Measurements from ENCODE around the gene RCSD1.

Gene RCSD1

GRCh38 chr1:167689567-167689920 is 59.5 kb downstream of the RCSD1 start:
- H3K36me3 ChIP-seq (ENCODE audit: control insufficient read depth, insufficient read depth, low read length) = peaks cover 35% of the 10 kb centered on the region
- DNase-seq (ENCODE audit: extremely low read depth, insufficient read length) = no peak
- no peak for TF ChIP-seq CTCF (IDR thresholded peaks at IDR 0.05; ENCODE audit: insufficient read depth, low read length, poor library complexity, severe bottlenecking)
- H3K27me3 ChIP-seq (replicated peaks; ENCODE audit: control insufficient read depth, insufficient read depth, low read length) = no peaks in the 10 kb centered on the region
- H3K4me3 ChIP-seq (replicated peaks; ENCODE audit: low read depth, low read length) = no peak overlapping the region

GRCh38 chr1:167690053-167690452 is 60.0 kb downstream of the RCSD1 start:
- TF ChIP-seq CTCF (IDR thresholded peaks at IDR 0.05; ENCODE audit: insufficient read depth, low read length, poor library complexity, severe bottlenecking) = no peak
- no peak for DNase-seq (ENCODE audit: extremely low read depth, insufficient read length)

GRCh38 chr1:167693425-167694045 is 63.5 kb downstream of the RCSD1 start:
- TF ChIP-seq CTCF (IDR thresholded peaks at IDR 0.05; ENCODE audit: insufficient read depth, low read length, poor library complexity, severe bottlenecking) = no peak
- DNase-seq (ENCODE audit: extremely low read depth, insufficient read length) = no peak
- no peaks in the 10 kb centered on the region for H3K27me3 ChIP-seq (replicated peaks; ENCODE audit: control insufficient read depth, insufficient read depth, low read length)
- no peak overlapping the region for H3K4me3 ChIP-seq (replicated peaks; ENCODE audit: low read depth, low read length)
- peaks cover 41% of the 10 kb centered on the region for H3K36me3 ChIP-seq (ENCODE audit: control insufficient read depth, insufficient read depth, low read length)

More at GRCh38 chr1:167690053-167690452, 60.0 kb downstream of the RCSD1 start:
- Histone ChIP-seq H3K27me3 (replicated peaks; ENCODE audit: control insufficient read depth, insufficient read depth, low read length) (no peaks in the 10 kb centered on the region), H3K36me3 (ENCODE audit: control insufficient read depth, insufficient read depth, low read length) (peaks cover 36% of the 10 kb centered on the region), H3K4me3 (replicated peaks; ENCODE audit: low read depth, low read length) (no peak overlapping the region)

- DNase-seq (ENCODE audit: extremely low read depth, insufficient read length) = no peak
- no peak for TF ChIP-seq CTCF (IDR thresholded peaks at IDR 0.05; ENCODE audit: insufficient read depth, low read length, poor library complexity, severe bottlenecking)
- Histone ChIP-seq H3K27me3 (replicated peaks; ENCODE audit: control insufficient read depth, insufficient read depth, low read length) (no peaks in the 10 kb centered on the region), H3K36me3 (ENCODE audit: control insufficient read depth, insufficient read depth, low read length) (peaks cover 44% of the 10 kb centered on the region), H3K4me3 (replicated peaks; ENCODE audit: low read depth, low read length) (no peak overlapping the region)
Observed at GRCh38 chr1:167694691-167695090, 64.7 kb downstream of the RCSD1 start.

GRCh38 chr1:167695147-167695546 is 65.1 kb downstream of the RCSD1 start:
- Histone ChIP-seq H3K27me3 (replicated peaks; ENCODE audit: control insufficient read depth, insufficient read depth, low read length) (no peaks in the 10 kb centered on the region), H3K36me3 (ENCODE audit: control insufficient read depth, insufficient read depth, low read length) (peaks cover 46% of the 10 kb centered on the region), H3K4me3 (replicated peaks; ENCODE audit: low read depth, low read length) (no peak overlapping the region)
- TF ChIP-seq CTCF (IDR thresholded peaks at IDR 0.05; ENCODE audit: insufficient read depth, low read length, poor library complexity, severe bottlenecking) = no peak
- DNase-seq (ENCODE audit: extremely low read depth, insufficient read length) = no peak
